HepG2 (cell line): ENCODE results near the gene EPHX1. TPM values are rescaled to one million over a fixed set of nuclear protein-coding genes. Genes with fewer than 3 reads are reported as not detected.

Source experiments
- ATAC-seq: fragments of 200-7000 bp; cut with Tn5 transposase; 3 replicates; pipeline ENCODE4 v1.9.1; 2020; ENCODE audit warnings: mild to moderate bottlenecking, moderate library complexity
- BruUV-seq: library from RNA; stranded (reverse); fragments of 400-500 nt; replicated peaks from 2 replicates; lab custom pipeline; 2021; lab: Mats Ljungman, UMichigan
- CTCF ChIA-PET: fragments of 300-600 bp; formaldehyde crosslinking; extraction: SDS; loops from one replicate; lab custom pipeline; 2021; ENCODE audit warnings: low total read pairs, inconsistent platforms, low intra/inter-chr PET ratio; lab: Yijun Ruan, JAX
- POLR2A ChIA-PET: fragments of 350-600 bp; sonication (Branson Sonifier 250); formaldehyde crosslinking; loops from one replicate; lab custom pipeline; 2020; ENCODE audit warnings: antibody characterized with exemption, inconsistent platforms; lab: Yijun Ruan, JAX
- DNase-seq: peaks from one replicate; pipeline ENCODE4 v3.0.0-alpha.2; 2015; ENCODE audit warnings: low spot score
- FAIRE-seq: peaks from 3 replicates; lab custom pipeline; 2011; peaks lifted over from hg19 to GRCh38; lab: Jason Lieb, UNC
- H2AFZ ChIP-seq: one replicate; pipeline ENCODE4 v1.6.1; 2011; ENCODE audit warnings: low read length, inconsistent platforms
- H3K27ac ChIP-seq: fragments of 300-600 bp; 3 replicates; pipeline ENCODE4 v1.8.0; 2011; ENCODE audit warnings: mixed run types, mild to moderate bottlenecking, mixed read lengths, low read length, inconsistent platforms; ENCODE audit not compliant: insufficient read depth; ENCODE audit errors: extremely low read length
- H3K27me3 ChIP-seq, 2 experiments: fragments of 200-600 bp in 1 of 2; 2 replicates in 1 of 2; 3 replicates in 1 of 2; pipeline versions ENCODE4 v1.6.0 to v1.8.0; 2011; ENCODE audit warnings: low read length in 2 of 2, mild to moderate bottlenecking in 2 of 2, moderate library complexity in 2 of 2, inconsistent platforms in 1 of 2; ENCODE audit not compliant: insufficient read depth in 2 of 2, control insufficient read depth in 1 of 2
- H3K36me3 ChIP-seq, 2 experiments: fragments of 200-600 bp in 1 of 2; replicated peaks in 1 of 2; 2 replicates in 1 of 2; 3 replicates in 1 of 2; pipeline versions ENCODE4 v1.5.1 to v1.8.0; 2011; ENCODE audit warnings: low read length in 2 of 2, inconsistent platforms in 1 of 2; ENCODE audit not compliant: insufficient read depth in 2 of 2, control insufficient read depth in 1 of 2
- H3K4me1 ChIP-seq: 2 replicates; pipeline ENCODE4 v1.5.1; 2012; ENCODE audit warnings: low read length, inconsistent platforms; ENCODE audit not compliant: insufficient read depth
- H3K4me2 ChIP-seq: 2 replicates; pipeline ENCODE4 v1.6.0; 2011; ENCODE audit warnings: low read depth, low read length, inconsistent platforms
- H3K4me3 ChIP-seq, 3 experiments: fragments of 200-600 bp in 1 of 3; sonication (generic), shearing (Covaris generic) in 1 of 3; replicated peaks in 1 of 3; 2 replicates each; pipeline ENCODE4 v1.5.1; 2011 to 2016; ENCODE audit warnings: low read length in 3 of 3, inconsistent platforms in 2 of 3, low read depth in 2 of 3, mild to moderate bottlenecking in 2 of 3, control low read depth in 1 of 3, mixed read lengths in 1 of 3; ENCODE audit not compliant: insufficient read depth in 1 of 3
- H3K79me2 ChIP-seq: one replicate; pipeline ENCODE4 v1.6.1; 2011; ENCODE audit warnings: low read length, inconsistent platforms; ENCODE audit not compliant: insufficient read depth
- H3K9ac ChIP-seq: 2 replicates; pipeline ENCODE4 v1.6.0; 2011; ENCODE audit warnings: mild to moderate bottlenecking, low read depth, low read length, inconsistent platforms; ENCODE audit not compliant: insufficient read depth
- H3K9me3 ChIP-seq: 2 replicates; pipeline ENCODE4 v1.5.1; 2012; ENCODE audit warnings: mild to moderate bottlenecking, low read length
- H4K20me1 ChIP-seq: 2 replicates; pipeline ENCODE4 v1.6.0; 2011; ENCODE audit warnings: inconsistent platforms, mild to moderate bottlenecking, low read length, moderate library complexity; ENCODE audit not compliant: insufficient read depth
- AGO2 ChIP-seq: fragments of 200-400 bp; formaldehyde crosslinking; optimal IDR thresholded peaks from 2 replicates; pipeline ENCODE3; 2017; ENCODE audit warnings: mild to moderate bottlenecking, low read depth, low read length, moderate library complexity
- BHLHE40 ChIP-seq: IDR thresholded peaks from 2 replicates; pipeline ENCODE4 v1.6.1; 2011; ENCODE audit warnings: low read length, improper control_type of control experiment
- CTCF ChIP-seq: sonication (generic); formaldehyde crosslinking; IDR thresholded peaks from 2 replicates; pipeline ENCODE4 v1.5.0; 2020; ENCODE audit warnings: mild to moderate bottlenecking, missing genetic modification reagents, moderate library complexity
- SMAD1 ChIP-seq: sonication (generic); formaldehyde crosslinking; IDR thresholded peaks from 2 replicates; pipeline ENCODE4 v1.4.0; 2020; ENCODE audit warnings: missing genetic modification reagents, low read depth, mild to moderate bottlenecking, borderline replicate concordance
- ZNF281 ChIP-seq: sonication (generic); formaldehyde crosslinking; IDR thresholded peaks from 2 replicates; pipeline ENCODE4 v1.4.0; 2020; ENCODE audit warnings: missing genetic modification reagents, borderline replicate concordance
- ZNF44 ChIP-seq: sonication (generic); formaldehyde crosslinking; IDR thresholded peaks from 2 replicates; pipeline ENCODE4 v1.5.1; 2020; ENCODE audit warnings: mild to moderate bottlenecking, missing genetic modification reagents
- ZNF619 ChIP-seq: sonication (generic); formaldehyde crosslinking; IDR thresholded peaks from 2 replicates; pipeline ENCODE4 v1.4.0; 2020; ENCODE audit warnings: mild to moderate bottlenecking, missing genetic modification reagents
- ZZZ3 ChIP-seq: sonication (generic); formaldehyde crosslinking; IDR thresholded peaks from 2 replicates; pipeline ENCODE4 v1.4.0; 2020; ENCODE audit warnings: missing genetic modification reagents, mild to moderate bottlenecking, borderline replicate concordance
- whole genome bisulfite sequencing: methylation state at CpG from one replicate; pipeline ENCODE4 v1.1.6; 2017; ENCODE audit warnings: low lambda C conversion rate; 5-methylcytosine and 5-hydroxymethylcytosine counted together
- in situ Hi-C: cut with HindIII; loops from 2 replicates; pipeline ENCODE4 v1.10.0; 2017; ENCODE audit warnings: low pct_unique_long_range_greater_than_20kb; ENCODE audit not compliant: extremely low pct_ligation_motif_present
- intact Hi-C: fragments of 100-400 bp; cut with micrococcal nuclease; formaldehyde crosslinking; loops from one replicate; pipeline ENCODE4 v1.10.0; 2022; ENCODE audit not compliant: unreplicated experiment
- polyA plus RNA-seq, 8 experiments: library from polyadenylated mRNA; depleted of rRNA in 3 of 8; stranded (reverse) in 7 of 8; unstranded in 1 of 8; fragments of >200 nt; fragmentation: Illumina TruSeq in 4 of 8; extraction: Trizol in 4 of 8; gene quantifications; 2 replicates each; pipeline versions ENCODE4 v1.2.1 to v1.2.3, GENCODE V29; 2011 to 2016; ENCODE audit warnings: low read depth in 4 of 8, missing spikeins in 1 of 8, mixed read lengths in 1 of 8; ENCODE audit not compliant: insufficient read depth in 1 of 8
- total RNA-seq, 5 experiments: library from RNA; depleted of rRNA; stranded (reverse); fragments of >200 nt; fragmentation: Illumina TruSeq; extraction: Trizol; gene quantifications; 2 replicates each; pipeline ENCODE4 v1.2.3, GENCODE V29; 2016; ENCODE audit warnings: low read depth in 1 of 5
- TF ChIP-seq, protein P1 (sequence below): IDR thresholded peaks from 2 replicates; pipeline ENCODE4 v1.6.1; 2018; ENCODE audit warnings: missing genetic modification reagents

The EPHX1 gene
- total and polyA plus RNA-seq, 2 of the 13 experiments (the other 11 are each of a cell fraction or from before 2014, with no cell fraction given): 27.7 to 36.5 TPM

DNA sequence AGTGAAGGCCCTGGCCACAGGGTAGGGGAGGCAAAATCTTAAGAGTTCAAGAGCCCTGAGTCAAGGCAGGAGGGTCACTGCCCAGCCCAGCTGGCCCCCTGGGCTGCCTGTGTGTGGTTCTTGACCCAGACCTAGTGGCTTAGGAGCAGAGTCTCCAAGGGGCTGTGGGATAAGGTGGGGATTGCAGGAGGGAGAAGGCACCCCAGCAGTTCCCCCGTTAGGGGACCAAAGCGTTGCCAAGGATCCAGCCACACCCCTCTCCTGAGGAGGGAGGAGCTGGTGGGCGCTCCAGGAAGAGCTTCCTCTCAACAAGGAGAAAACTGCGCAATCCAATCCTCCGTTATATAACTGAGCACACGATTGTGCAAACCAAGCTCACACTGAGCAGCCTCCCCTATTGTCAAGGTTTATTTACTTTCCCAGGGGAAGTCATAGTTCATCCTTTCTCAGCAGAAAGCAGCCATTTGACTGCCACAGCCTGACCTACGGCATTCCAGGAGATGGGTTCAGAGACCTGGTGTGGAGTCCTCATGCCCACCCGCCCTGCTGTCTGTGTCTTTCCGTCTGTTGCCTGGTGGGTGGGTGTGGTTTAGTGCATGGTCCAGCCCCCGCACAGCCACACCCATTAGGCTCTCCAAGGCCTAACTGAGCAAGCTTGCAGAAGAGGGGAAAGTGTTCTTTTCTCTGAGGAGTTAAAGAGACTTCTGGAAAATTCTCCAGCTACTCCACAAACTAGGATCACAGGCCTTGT is 3.5 kb downstream of the EPHX1 start (continued):
- TF ChIP-seq SMAD1 (CRISPR knock-in tag) (no peak), ZNF281 (CRISPR knock-in tag) (peak; percentile 74), ZNF619 (CRISPR knock-in tag) (peak; percentile 71), ZZZ3 (CRISPR knock-in tag) (peak; percentile 72; the same call in 1 of the 2 replicates), ZNF44 (peak; percentile 78; the same call in 1 of the 2 replicates), BHLHE40 (peak; percentile 59; the same call in 1 of the 2 replicates)
- TF ChIP-seq, protein P1, sequence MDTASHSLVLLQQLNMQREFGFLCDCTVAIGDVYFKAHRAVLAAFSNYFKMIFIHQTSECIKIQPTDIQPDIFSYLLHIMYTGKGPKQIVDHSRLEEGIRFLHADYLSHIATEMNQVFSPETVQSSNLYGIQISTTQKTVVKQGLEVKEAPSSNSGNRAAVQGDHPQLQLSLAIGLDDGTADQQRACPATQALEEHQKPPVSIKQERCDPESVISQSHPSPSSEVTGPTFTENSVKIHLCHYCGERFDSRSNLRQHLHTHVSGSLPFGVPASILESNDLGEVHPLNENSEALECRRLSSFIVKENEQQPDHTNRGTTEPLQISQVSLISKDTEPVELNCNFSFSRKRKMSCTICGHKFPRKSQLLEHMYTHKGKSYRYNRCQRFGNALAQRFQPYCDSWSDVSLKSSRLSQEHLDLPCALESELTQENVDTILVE (CRISPR knock-in tag): peak; percentile 94

- TF ChIP-seq AGO2 (peak; percentile 29), CTCF (CRISPR knock-in tag) (no peak)
- TF ChIP-seq, protein P1 (CRISPR knock-in tag): no peak
- 90% methylated on average over 4 of the region's 7 CpGs for WGBS
- H3K9me3 ChIP-seq: no peaks in the 10 kb centered on the region
- intact Hi-C loops (no loop called here), in situ Hi-C loops (no loop called here)
- peaks cover 51% of the 10 kb centered on the region for H3K79me2 ChIP-seq
- H4K20me1 ChIP-seq: no peaks in the 10 kb centered on the region
- FAIRE-seq: no peak
- peaks cover 0 to 1% of the 10 kb centered on the region in 2 experiments; a peak in 1 of 5 replicates for H3K36me3 ChIP-seq
- peaks cover 82% of the 10 kb centered on the region for H3K4me1 ChIP-seq
- ChIA-PET CTCF (no interaction called here), POLR2A (interaction anchor here (1.1 to 6.3 kb wide), 10 partner anchors 8 to 110 kb away, joined by 3 to 87 read pairs (median 4); partner anchors contain the start of genes PYCR2, SRP9 and TMEM63A)
- DNase-seq: no peak
- no TSS peak for BruUV-seq
- H3K4me2 ChIP-seq: no peak overlapping the region; the same call in 1 of the 2 replicates
- H3K9ac ChIP-seq: 0 out of 2 replicates have a peak overlapping the region, but pooled peaks have one; percentile 13
- H2AFZ ChIP-seq: no peak overlapping the region
- H3K4me3 ChIP-seq: no peak overlapping the region
- peak overlapping the region; percentile 51 for H3K27ac ChIP-seq
- no peaks in the 10 kb centered on the region for H3K27me3 ChIP-seq
- ATAC-seq: no peak
These were observed 4.5 kb downstream of the EPHX1 start for GRCh38 chr1:225814381-225814780.
